GM12878 (cell line): Measurements from ENCODE around the gene HK1. TPM values are rescaled to one million over a fixed set of nuclear protein-coding genes. Genes with fewer than 3 reads are reported as not detected.

Source experiments
- ATAC-seq: fragments of 200-7000 bp; cut with Tn5 transposase; 3 replicates; pipeline ENCODE4 v1.9.1; 2020; ENCODE audit warnings: mild to moderate bottlenecking, moderate library complexity
- BruUV-seq: library from RNA; stranded (reverse); fragments of 400-500 nt; replicated peaks from 2 replicates; lab custom pipeline; 2021; lab: Mats Ljungman, UMichigan
- CTCF ChIA-PET: fragments of 300-600 bp; sonication (Branson Sonifier 250); formaldehyde crosslinking; extraction: SDS; loops from one replicate; lab custom pipeline; 2021; ENCODE audit warnings: inconsistent platforms; lab: Yijun Ruan, JAX
- POLR2A ChIA-PET: fragments of 350-600 bp; formaldehyde crosslinking; extraction: SDS; loops from one replicate; lab custom pipeline; 2021; ENCODE audit warnings: inconsistent platforms; lab: Charles Lee
- RAD21 ChIA-PET: fragments of 300-600 bp; sonication (Branson Sonifier 250); formaldehyde crosslinking; loops from one replicate; lab custom pipeline; 2023; ENCODE audit warnings: antibody characterized with exemption; ENCODE audit not compliant: unreplicated experiment; lab: Charles Lee
- SMC1A ChIA-PET: fragments of 300-600 bp; sonication (Branson Sonifier 250); formaldehyde crosslinking; loops from one replicate; lab custom pipeline; 2023; ENCODE audit not compliant: unreplicated experiment, uncharacterized antibody; lab: Charles Lee
- DNase-seq: peaks from one replicate; pipeline ENCODE4 v3.0.0-alpha.2; 2011; ENCODE audit warnings: low read depth, low spot score
- FAIRE-seq: peaks from 3 replicates; lab custom pipeline; 2011; peaks lifted over from hg19 to GRCh38; lab: Jason Lieb, UNC
- H2AFZ ChIP-seq: 2 replicates; pipeline ENCODE4 v1.6.0; 2011; ENCODE audit warnings: low read depth, low read length, control low read depth; ENCODE audit not compliant: control insufficient read depth
- H3K27ac ChIP-seq: 2 replicates; pipeline ENCODE4 v1.5.1; 2011; ENCODE audit warnings: control low read depth; ENCODE audit not compliant: control insufficient read depth, insufficient read depth
- H3K27me3 ChIP-seq, 2 experiments: replicated peaks in 1 of 2; 2 replicates each; pipeline versions ENCODE4 v1.6.0 to v1.6.1; 2011; ENCODE audit warnings: low read length in 1 of 2; ENCODE audit not compliant: control insufficient read depth in 2 of 2, insufficient read depth in 2 of 2
- H3K36me3 ChIP-seq, 2 experiments: 2 replicates each; pipeline ENCODE4 v1.5.1; 2011; ENCODE audit warnings: low read length in 1 of 2; ENCODE audit not compliant: control insufficient read depth in 2 of 2, insufficient read depth in 2 of 2
- H3K4me1 ChIP-seq: 2 replicates; pipeline ENCODE4 v1.6.1; 2011; ENCODE audit warnings: mild to moderate bottlenecking, low read length, moderate library complexity, mixed read lengths; ENCODE audit not compliant: control insufficient read depth, insufficient read depth
- H3K4me2 ChIP-seq: 2 replicates; pipeline ENCODE4 v1.6.0; 2011; ENCODE audit warnings: control low read depth; ENCODE audit not compliant: control insufficient read depth, insufficient read depth
- H3K4me3 ChIP-seq: fragments of 200-600 bp; sonication (generic); 2 replicates; pipeline ENCODE4 v1.5.1; 2016
- H3K79me2 ChIP-seq: 2 replicates; pipeline ENCODE4 v1.6.0; 2011; ENCODE audit warnings: low read length; ENCODE audit not compliant: control insufficient read depth, insufficient read depth
- H3K9ac ChIP-seq: 2 replicates; pipeline ENCODE4 v1.8.0; 2011; ENCODE audit warnings: low read length, control low read depth, mixed read lengths; ENCODE audit not compliant: control insufficient read depth, insufficient read depth
- H3K9me3 ChIP-seq: replicated peaks from 3 replicates; pipeline ENCODE4 v1.5.1; 2011; ENCODE audit warnings: mild to moderate bottlenecking, low read length; ENCODE audit not compliant: control insufficient read depth, insufficient read depth
- H4K20me1 ChIP-seq: 2 replicates; pipeline ENCODE4 v1.6.0; 2011; ENCODE audit not compliant: control insufficient read depth, insufficient read depth
- GABPA ChIP-seq: IDR thresholded peaks from 2 replicates; pipeline ENCODE4 v1.6.1; 2014; ENCODE audit warnings: antibody characterized with exemption, low read depth, mild to moderate bottlenecking, inconsistent platforms
- IRF4 ChIP-seq: IDR thresholded peaks from 2 replicates; pipeline ENCODE4 v1.6.1; 2011; ENCODE audit warnings: low read depth, low read length
- NR2F1 ChIP-seq: fragments of 450-650 bp; conservative IDR thresholded peaks from 2 replicates; pipeline ENCODE4 v1.6.1; 2017; ENCODE audit warnings: mild to moderate bottlenecking
- PML ChIP-seq: IDR thresholded peaks from 2 replicates; pipeline ENCODE4 v1.6.1; 2012; ENCODE audit warnings: low read length, inconsistent platforms
- RBBP5 ChIP-seq: fragments of 200-600 bp; sonication (generic); conservative IDR thresholded peaks from 2 replicates; pipeline ENCODE4 v1.6.1; 2016
- SREBF1 ChIP-seq: IDR thresholded peaks from 2 replicates; pipeline ENCODE4 v1.6.1; 2012; ENCODE audit warnings: mild to moderate bottlenecking, low read length
- WRNIP1 ChIP-seq: IDR thresholded peaks from 2 replicates; pipeline ENCODE4 v1.6.1; 2011; ENCODE audit warnings: low read depth, low read length, improper control_type of control experiment, borderline replicate concordance
- ZZZ3 ChIP-seq: IDR thresholded peaks from 2 replicates; pipeline ENCODE4 v1.6.1; 2011; ENCODE audit warnings: low read depth; ENCODE audit not compliant: control insufficient read depth, insufficient read length
- WGBS: methylation state at CpG from one replicate; pipeline ENCODE4 v1.1.6; 2016; ENCODE audit warnings: low lambda C conversion rate; ENCODE audit not compliant: insufficient replicate concordance, insufficient coverage; ENCODE audit errors: missing lambda C conversion rate; 5-methylcytosine and 5-hydroxymethylcytosine counted together
- in situ Hi-C: fragments of 300-500 bp; cut with MboI; formaldehyde crosslinking; loops from 9 replicates; pipeline ENCODE4 v1.14.3; 2018; ENCODE audit warnings: mixed read lengths
- intact Hi-C: fragments of 100-400 bp; cut with micrococcal nuclease; formaldehyde crosslinking; loops from one replicate; pipeline ENCODE4 v1.14.2; 2022; ENCODE audit not compliant: unreplicated experiment
- polyA plus RNA-seq, 11 experiments: library from polyadenylated mRNA; depleted of rRNA in 4 of 11; unstranded in 6 of 11; stranded (reverse) in 5 of 11; fragments of >200 nt; fragmentation: Nextera tagmentation in 4 of 11; fragmentation: Illumina TruSeq in 1 of 11; extraction: Ambion mirVana in 4 of 11; extraction: Trizol in 1 of 11; gene quantifications; 1 replicate in 1 of 11; 2 replicates in 10 of 11; pipeline versions ENCODE4 v1.2.1 to v1.2.3, GENCODE V29; 2011 to 2016; ENCODE audit warnings: inconsistent platforms in 2 of 11, missing spikeins in 2 of 11, low read depth in 1 of 11
- total RNA-seq, 4 experiments: library from RNA; depleted of rRNA in 3 of 4; stranded (reverse); fragments of >200 nt in 3 of 4; fragmentation: Illumina TruSeq in 1 of 4; extraction: Trizol in 1 of 4; gene quantifications; 2 replicates each; pipeline versions ENCODE4 v1.2.1 to v1.2.3, GENCODE V29; 2013 to 2021
- TF ChIP-seq, protein P1 (sequence below): IDR thresholded peaks from 2 replicates; pipeline ENCODE4 v1.6.1; 2011; ENCODE audit warnings: low read depth, mild to moderate bottlenecking, low read length, moderate library complexity, borderline replicate concordance; ENCODE audit errors: extremely low read depth
- TF ChIP-seq, protein P2 (sequence below): fragments of 450-650 bp; IDR thresholded peaks from 2 replicates; pipeline ENCODE4 v1.6.1; 2016; ENCODE audit warnings: mild to moderate bottlenecking, moderate library complexity, borderline replicate concordance
- TF ChIP-seq, protein P3 (sequence below): fragments of 450-650 bp; conservative IDR thresholded peaks from 2 replicates; pipeline ENCODE4 v1.6.1; 2017; ENCODE audit warnings: mild to moderate bottlenecking, moderate library complexity

The HK1 gene
- total and polyA plus RNA-seq, 10 of the 15 experiments (the other 5 are each of a cell fraction or from before 2014, with no cell fraction given) = 3.4 to 77.3 (median 46.6) TPM

DNA sequence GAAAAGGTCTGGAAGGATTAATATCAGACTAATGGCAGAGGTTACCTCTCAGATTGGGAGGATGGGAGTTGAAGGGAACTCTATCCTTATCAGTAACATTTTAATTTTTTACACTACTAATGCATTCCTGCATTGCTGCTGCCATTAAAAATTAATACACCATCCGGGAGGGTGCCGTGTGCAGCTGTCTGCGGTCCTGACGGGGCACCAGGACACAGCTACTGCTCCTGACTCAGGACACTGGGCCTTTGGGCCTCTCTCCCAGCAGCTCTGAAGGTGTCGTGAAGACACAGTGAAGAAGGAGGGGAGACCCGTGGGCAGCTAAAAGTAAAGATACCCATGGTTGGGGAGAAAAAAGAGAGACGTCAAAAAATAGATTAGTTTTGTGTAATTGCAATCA is 23.4 kb upstream of the HK1 start:
- FAIRE-seq (no peak), ATAC-seq (no peak), DNase-seq (no peak)
- intact Hi-C loops = no loop called here
- Histone ChIP-seq H3K9ac (no peak overlapping the region), H4K20me1 (no peaks in the 10 kb centered on the region), H3K27me3 (no peaks in the 10 kb centered on the region), H3K27ac (no peak overlapping the region), H3K4me1 (no peaks in the 10 kb centered on the region), H2AFZ (no peak overlapping the region), H3K9me3 (no peaks in the 10 kb centered on the region; the same call in none of the 3 replicates), H3K36me3 (no peaks in the 10 kb centered on the region), H3K4me3 (no peak overlapping the region), H3K79me2 (no peaks in the 10 kb centered on the region), H3K4me2 (no peak overlapping the region)
- TF ChIP-seq, protein P1, sequence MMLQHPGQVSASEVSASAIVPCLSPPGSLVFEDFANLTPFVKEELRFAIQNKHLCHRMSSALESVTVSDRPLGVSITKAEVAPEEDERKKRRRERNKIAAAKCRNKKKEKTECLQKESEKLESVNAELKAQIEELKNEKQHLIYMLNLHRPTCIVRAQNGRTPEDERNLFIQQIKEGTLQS = no peak
- TF ChIP-seq ZZZ3 (no peak), SREBF1 (no peak), NR2F1 (no peak)
- ChIA-PET RAD21 (no interaction called here), CTCF (no interaction called here), POLR2A (interaction anchor here (0.6 kb wide), 1 partner anchor 16 kb away, joined by 3 read pairs; no protein-coding TSS in a partner anchor), SMC1A (no interaction called here)
- no TSS peak for BruUV-seq
- WGBS = 70% methylated on average over 7 of the region's 7 CpGs
- in situ Hi-C loops = loop anchor here (10.0 kb wide), 1 partner anchor 380 kb away; the partner anchor contains the start of gene FAM241B

DNA sequence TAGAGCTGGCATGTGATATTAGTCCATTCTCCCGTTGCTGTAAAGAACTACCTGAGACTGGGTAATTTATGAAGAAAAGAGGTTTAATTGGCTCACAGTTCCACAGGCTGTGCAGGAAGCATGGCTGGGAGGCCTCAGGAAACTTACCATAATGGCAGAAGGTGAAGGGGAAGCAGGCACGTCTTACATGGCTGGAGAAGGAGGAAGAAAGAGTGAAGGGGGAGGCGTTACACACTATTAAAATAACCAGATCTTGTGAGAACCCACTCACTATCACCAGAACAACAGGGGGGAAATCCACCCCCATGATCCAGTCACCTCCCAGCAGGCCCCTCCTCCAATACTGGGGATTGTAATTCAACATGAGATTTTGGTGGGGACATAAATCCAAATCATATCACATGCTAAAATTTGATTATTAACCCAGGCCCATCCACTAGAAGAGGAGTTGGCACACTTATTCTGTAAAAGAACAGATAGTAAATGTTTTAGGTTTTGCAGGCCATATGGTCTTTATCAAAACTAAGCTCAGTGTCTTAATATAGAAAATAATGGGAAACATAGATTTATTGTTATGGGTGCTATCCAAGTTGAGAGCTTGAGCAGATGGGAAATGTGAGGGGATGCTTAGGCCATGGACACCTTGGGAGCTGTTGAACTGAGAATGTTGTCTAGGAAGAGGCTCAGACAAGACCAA is 18.6 kb upstream of the HK1 start:
- H3K36me3 ChIP-seq = no peaks in the 10 kb centered on the region
- intact Hi-C loops (no loop called here), in situ Hi-C loops (loop anchor here (10.0 kb wide), 1 partner anchor 375 kb away; the partner anchor contains the start of gene FAM241B)
- ChIA-PET CTCF (interaction anchor here (1.1 kb wide), 1 partner anchor 18 kb away, joined by 3 read pairs; the partner anchor contains the start of gene HK1), RAD21 (no interaction called here), POLR2A (no interaction called here), SMC1A (no interaction called here)
- no peaks in the 10 kb centered on the region; the same call in none of the 3 replicates for H3K9me3 ChIP-seq
- no peak overlapping the region for H3K9ac ChIP-seq
- H4K20me1 ChIP-seq = no peaks in the 10 kb centered on the region
- H3K79me2 ChIP-seq = no peaks in the 10 kb centered on the region
- no peaks in the 10 kb centered on the region for H3K4me1 ChIP-seq
- 44% methylated on average over 2 of the region's 3 CpGs for WGBS
- H3K27me3 ChIP-seq = no peaks in the 10 kb centered on the region
- ATAC-seq = no peak
- H2AFZ ChIP-seq = no peak overlapping the region
- DNase-seq = no peak
- FAIRE-seq = no peak
- BruUV-seq = no TSS peak
- no peak overlapping the region for H3K4me3 ChIP-seq
- no peak overlapping the region for H3K4me2 ChIP-seq
- H3K27ac ChIP-seq = no peak overlapping the region
- TF ChIP-seq, protein P2, sequence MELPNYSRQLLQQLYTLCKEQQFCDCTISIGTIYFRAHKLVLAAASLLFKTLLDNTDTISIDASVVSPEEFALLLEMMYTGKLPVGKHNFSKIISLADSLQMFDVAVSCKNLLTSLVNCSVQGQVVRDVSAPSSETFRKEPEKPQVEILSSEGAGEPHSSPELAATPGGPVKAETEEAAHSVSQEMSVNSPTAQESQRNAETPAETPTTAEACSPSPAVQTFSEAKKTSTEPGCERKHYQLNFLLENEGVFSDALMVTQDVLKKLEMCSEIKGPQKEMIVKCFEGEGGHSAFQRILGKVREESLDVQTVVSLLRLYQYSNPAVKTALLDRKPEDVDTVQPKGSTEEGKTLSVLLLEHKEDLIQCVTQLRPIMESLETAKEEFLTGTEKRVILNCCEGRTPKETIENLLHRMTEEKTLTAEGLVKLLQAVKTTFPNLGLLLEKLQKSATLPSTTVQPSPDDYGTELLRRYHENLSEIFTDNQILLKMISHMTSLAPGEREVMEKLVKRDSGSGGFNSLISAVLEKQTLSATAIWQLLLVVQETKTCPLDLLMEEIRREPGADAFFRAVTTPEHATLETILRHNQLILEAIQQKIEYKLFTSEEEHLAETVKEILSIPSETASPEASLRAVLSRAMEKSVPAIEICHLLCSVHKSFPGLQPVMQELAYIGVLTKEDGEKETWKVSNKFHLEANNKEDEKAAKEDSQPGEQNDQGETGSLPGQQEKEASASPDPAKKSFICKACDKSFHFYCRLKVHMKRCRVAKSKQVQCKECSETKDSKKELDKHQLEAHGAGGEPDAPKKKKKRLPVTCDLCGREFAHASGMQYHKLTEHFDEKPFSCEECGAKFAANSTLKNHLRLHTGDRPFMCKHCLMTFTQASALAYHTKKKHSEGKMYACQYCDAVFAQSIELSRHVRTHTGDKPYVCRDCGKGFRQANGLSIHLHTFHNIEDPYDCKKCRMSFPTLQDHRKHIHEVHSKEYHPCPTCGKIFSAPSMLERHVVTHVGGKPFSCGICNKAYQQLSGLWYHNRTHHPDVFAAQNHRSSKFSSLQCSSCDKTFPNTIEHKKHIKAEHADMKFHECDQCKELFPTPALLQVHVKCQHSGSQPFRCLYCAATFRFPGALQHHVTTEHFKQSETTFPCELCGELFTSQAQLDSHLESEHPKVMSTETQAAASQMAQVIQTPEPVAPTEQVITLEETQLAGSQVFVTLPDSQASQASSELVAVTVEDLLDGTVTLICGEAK = no peak
- no peak for TF ChIP-seq RBBP5
- TF ChIP-seq, protein P3, sequence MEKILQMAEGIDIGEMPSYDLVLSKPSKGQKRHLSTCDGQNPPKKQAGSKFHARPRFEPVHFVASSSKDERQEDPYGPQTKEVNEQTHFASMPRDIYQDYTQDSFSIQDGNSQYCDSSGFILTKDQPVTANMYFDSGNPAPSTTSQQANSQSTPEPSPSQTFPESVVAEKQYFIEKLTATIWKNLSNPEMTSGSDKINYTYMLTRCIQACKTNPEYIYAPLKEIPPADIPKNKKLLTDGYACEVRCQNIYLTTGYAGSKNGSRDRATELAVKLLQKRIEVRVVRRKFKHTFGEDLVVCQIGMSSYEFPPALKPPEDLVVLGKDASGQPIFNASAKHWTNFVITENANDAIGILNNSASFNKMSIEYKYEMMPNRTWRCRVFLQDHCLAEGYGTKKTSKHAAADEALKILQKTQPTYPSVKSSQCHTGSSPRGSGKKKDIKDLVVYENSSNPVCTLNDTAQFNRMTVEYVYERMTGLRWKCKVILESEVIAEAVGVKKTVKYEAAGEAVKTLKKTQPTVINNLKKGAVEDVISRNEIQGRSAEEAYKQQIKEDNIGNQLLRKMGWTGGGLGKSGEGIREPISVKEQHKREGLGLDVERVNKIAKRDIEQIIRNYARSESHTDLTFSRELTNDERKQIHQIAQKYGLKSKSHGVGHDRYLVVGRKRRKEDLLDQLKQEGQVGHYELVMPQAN = no peak
- TF ChIP-seq WRNIP1 = no peak
- no peak for TF ChIP-seq GABPA
- TF ChIP-seq IRF4 = no peak
- TF ChIP-seq PML = no peak
